IMR-90 (cell line): ENCODE results near the gene ANKRD13A.

Source experiments
- BHLHE40 ChIP-seq: fragments of 150-350 bp; IDR thresholded peaks from 2 replicates; pipeline ENCODE4 v1.6.1; 2016; ENCODE audit warnings: mild to moderate bottlenecking, low read depth, low read length
- CEBPB ChIP-seq: IDR thresholded peaks from 2 replicates; pipeline ENCODE4 v1.6.1; 2012; ENCODE audit warnings: low read depth, low read length, improper control_type of control experiment
- FOS ChIP-seq: fragments of 150-350 bp; IDR thresholded peaks from 2 replicates; pipeline ENCODE4 v1.6.1; 2016; ENCODE audit warnings: low read depth, low read length
- MAFK ChIP-seq: IDR thresholded peaks from 2 replicates; pipeline ENCODE4 v1.6.1; 2012; ENCODE audit warnings: low read depth, low read length, improper control_type of control experiment
- MAZ ChIP-seq: IDR thresholded peaks from 2 replicates; pipeline ENCODE4 v1.6.1; 2012; ENCODE audit warnings: low read depth, mild to moderate bottlenecking, low read length, improper control_type of control experiment, moderate library complexity, borderline replicate concordance
- MXI1 ChIP-seq: IDR thresholded peaks from 2 replicates; pipeline ENCODE4 v1.6.1; 2012; ENCODE audit warnings: low read depth, mild to moderate bottlenecking, low read length, moderate library complexity, borderline replicate concordance
- NFE2L2 ChIP-seq: fragments of 150-350 bp; IDR thresholded peaks from 2 replicates; pipeline ENCODE4 v1.6.1; 2016; ENCODE audit warnings: low read depth, mild to moderate bottlenecking, low read length
- POLR2A ChIP-seq: IDR thresholded peaks from 2 replicates; pipeline ENCODE4 v1.6.1; 2012; ENCODE audit warnings: mild to moderate bottlenecking, low read depth, low read length
- RAD21 ChIP-seq: IDR thresholded peaks from 2 replicates; pipeline ENCODE4 v1.6.1; 2012; ENCODE audit warnings: low read length, improper control_type of control experiment
- RFX5 ChIP-seq: IDR thresholded peaks from 2 replicates; pipeline ENCODE4 v1.8.0; 2012; ENCODE audit warnings: low read depth, mild to moderate bottlenecking, low read length, moderate library complexity
- TF ChIP-seq, protein P1 (sequence below): conservative IDR thresholded peaks from 2 replicates; pipeline ENCODE4 v1.5.1; 2012; ENCODE audit warnings: mild to moderate bottlenecking, low read depth, low read length, improper control_type of control experiment
- TF ChIP-seq, protein P2 (sequence below): fragments of 150-350 bp; IDR thresholded peaks from 2 replicates; pipeline ENCODE4 v1.6.1; 2016; ENCODE audit warnings: low read depth, mild to moderate bottlenecking, low read length, moderate library complexity, borderline replicate concordance
- TF ChIP-seq, protein P3 (sequence below): fragments of 150-350 bp; IDR thresholded peaks from 2 replicates; pipeline ENCODE4 v1.6.1; 2017; ENCODE audit warnings: mild to moderate bottlenecking, antibody characterized with exemption, low read length, low read depth

DNA sequence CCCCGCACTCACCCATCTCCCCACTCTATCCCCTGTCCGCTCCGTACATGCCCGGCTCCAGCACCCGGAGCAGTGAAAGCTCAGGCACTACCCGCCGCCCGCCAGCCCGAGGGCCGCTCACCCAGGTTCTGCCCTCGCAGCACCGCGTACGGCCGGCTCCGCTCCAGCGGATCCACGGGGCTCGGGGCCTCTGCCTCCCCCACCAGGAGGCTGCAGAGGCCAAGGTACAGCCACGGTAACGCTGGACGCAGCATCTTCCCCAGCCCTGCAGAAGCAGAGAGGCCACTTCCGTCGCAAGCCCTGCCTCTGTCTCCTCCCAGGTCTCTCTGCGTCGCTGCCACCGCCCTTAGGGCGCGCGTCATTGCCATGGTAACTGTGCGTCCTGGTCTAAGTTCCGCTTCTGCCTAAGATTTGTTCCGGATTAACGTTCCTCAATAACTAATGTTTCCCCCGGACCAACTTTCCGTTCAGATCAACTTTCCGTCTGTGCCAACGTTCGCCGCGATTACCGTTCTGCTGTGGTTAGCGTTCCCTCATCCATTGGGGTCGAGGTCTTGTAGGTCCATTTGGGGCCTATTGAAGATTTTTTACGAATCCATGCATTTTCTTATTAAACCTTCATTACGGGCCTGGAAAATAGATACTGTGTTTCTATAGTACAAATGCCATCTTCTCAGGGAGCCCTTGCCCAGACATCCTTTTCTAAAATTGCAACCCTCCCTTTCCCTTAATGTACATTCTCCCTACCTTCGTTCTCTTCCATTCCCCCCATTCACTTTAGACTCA, 49.2 kb downstream of the ANKRD13A start, which contains the start of gene C12orf76:
- TF ChIP-seq, protein P1, sequence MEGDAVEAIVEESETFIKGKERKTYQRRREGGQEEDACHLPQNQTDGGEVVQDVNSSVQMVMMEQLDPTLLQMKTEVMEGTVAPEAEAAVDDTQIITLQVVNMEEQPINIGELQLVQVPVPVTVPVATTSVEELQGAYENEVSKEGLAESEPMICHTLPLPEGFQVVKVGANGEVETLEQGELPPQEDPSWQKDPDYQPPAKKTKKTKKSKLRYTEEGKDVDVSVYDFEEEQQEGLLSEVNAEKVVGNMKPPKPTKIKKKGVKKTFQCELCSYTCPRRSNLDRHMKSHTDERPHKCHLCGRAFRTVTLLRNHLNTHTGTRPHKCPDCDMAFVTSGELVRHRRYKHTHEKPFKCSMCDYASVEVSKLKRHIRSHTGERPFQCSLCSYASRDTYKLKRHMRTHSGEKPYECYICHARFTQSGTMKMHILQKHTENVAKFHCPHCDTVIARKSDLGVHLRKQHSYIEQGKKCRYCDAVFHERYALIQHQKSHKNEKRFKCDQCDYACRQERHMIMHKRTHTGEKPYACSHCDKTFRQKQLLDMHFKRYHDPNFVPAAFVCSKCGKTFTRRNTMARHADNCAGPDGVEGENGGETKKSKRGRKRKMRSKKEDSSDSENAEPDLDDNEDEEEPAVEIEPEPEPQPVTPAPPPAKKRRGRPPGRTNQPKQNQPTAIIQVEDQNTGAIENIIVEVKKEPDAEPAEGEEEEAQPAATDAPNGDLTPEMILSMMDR: no peak
- TF ChIP-seq NFE2L2: no peak
- TF ChIP-seq MAFK: no peak
- TF ChIP-seq POLR2A: 0 out of 2 replicates have a peak, but pooled peaks have one; percentile 21
- TF ChIP-seq FOS: no peak
- TF ChIP-seq RFX5: peak; percentile 22; the same call in 1 of the 2 replicates
- TF ChIP-seq MXI1: peak; percentile 86; the same call in 1 of the 2 replicates
- TF ChIP-seq BHLHE40: no peak
- no peak; the same call in 1 of the 2 replicates for TF ChIP-seq RAD21
- TF ChIP-seq, protein P2, sequence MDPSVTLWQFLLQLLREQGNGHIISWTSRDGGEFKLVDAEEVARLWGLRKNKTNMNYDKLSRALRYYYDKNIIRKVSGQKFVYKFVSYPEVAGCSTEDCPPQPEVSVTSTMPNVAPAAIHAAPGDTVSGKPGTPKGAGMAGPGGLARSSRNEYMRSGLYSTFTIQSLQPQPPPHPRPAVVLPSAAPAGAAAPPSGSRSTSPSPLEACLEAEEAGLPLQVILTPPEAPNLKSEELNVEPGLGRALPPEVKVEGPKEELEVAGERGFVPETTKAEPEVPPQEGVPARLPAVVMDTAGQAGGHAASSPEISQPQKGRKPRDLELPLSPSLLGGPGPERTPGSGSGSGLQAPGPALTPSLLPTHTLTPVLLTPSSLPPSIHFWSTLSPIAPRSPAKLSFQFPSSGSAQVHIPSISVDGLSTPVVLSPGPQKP: no peak
- TF ChIP-seq, protein P3, sequence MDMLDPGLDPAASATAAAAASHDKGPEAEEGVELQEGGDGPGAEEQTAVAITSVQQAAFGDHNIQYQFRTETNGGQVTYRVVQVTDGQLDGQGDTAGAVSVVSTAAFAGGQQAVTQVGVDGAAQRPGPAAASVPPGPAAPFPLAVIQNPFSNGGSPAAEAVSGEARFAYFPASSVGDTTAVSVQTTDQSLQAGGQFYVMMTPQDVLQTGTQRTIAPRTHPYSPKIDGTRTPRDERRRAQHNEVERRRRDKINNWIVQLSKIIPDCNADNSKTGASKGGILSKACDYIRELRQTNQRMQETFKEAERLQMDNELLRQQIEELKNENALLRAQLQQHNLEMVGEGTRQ: no peak; the same call in 1 of the 2 replicates
- TF ChIP-seq MAZ: no peak
- no peak for TF ChIP-seq CEBPB
